Keratinocyte (primary cell): ENCODE data around the gene HMGXB3. TPM values are rescaled to one million over a fixed set of nuclear protein-coding genes. Genes with fewer than 3 reads are reported as not detected.
A peak's percentile ranks its signal among the peaks of the same experiment; 100 is the strongest.

ENCODE experiments used
- DNase-seq: peaks from one replicate; pipeline ENCODE4 v3.0.0-alpha.2; 2011; ENCODE audit warnings: low read depth, missing footprints, low spot score
- FAIRE-seq: peaks from 2 replicates; lab custom pipeline; 2011; peaks lifted over from hg19 to GRCh38; lab: Jason Lieb, UNC
- H2AFZ ChIP-seq: 2 replicates; pipeline ENCODE4 v1.6.0; 2012; ENCODE audit warnings: low read length, control low read depth, inconsistent platforms; ENCODE audit not compliant: control insufficient read depth
- H3K27ac ChIP-seq: 2 replicates; pipeline ENCODE4 v1.5.1; 2011; ENCODE audit warnings: low read length; ENCODE audit not compliant: control insufficient read depth, insufficient read depth
- H3K27me3 ChIP-seq: 3 replicates; pipeline ENCODE4 v1.6.0; 2011; ENCODE audit warnings: low read length; ENCODE audit not compliant: control insufficient read depth, insufficient read depth; ENCODE audit errors: extremely low read depth
- H3K36me3 ChIP-seq, 2 experiments: 2 replicates in 1 of 2; 3 replicates in 1 of 2; pipeline ENCODE4 v1.5.1; 2011; ENCODE audit warnings: low read length in 2 of 2, mild to moderate bottlenecking in 1 of 2; ENCODE audit not compliant: control insufficient read depth in 2 of 2, insufficient read depth in 2 of 2; ENCODE audit errors: extremely low read depth in 1 of 2
- H3K4me1 ChIP-seq: 3 replicates; pipeline ENCODE4 v1.5.1; 2011; ENCODE audit warnings: low read length; ENCODE audit not compliant: control insufficient read depth, insufficient read depth; ENCODE audit errors: extremely low read depth
- H3K4me2 ChIP-seq: 3 replicates; pipeline ENCODE4 v1.6.0; 2011; ENCODE audit warnings: low read depth, low read length; ENCODE audit not compliant: control insufficient read depth, insufficient read depth; ENCODE audit errors: extremely low read depth
- H3K4me3 ChIP-seq, 3 experiments: fragments of 200-600 bp in 1 of 3; sonication (generic) in 1 of 3; 2 replicates in 2 of 3; 3 replicates in 1 of 3; pipeline ENCODE4 v1.5.1; 2011 to 2016; ENCODE audit warnings: low read length in 3 of 3, mild to moderate bottlenecking in 3 of 3, control low read depth in 2 of 3, inconsistent platforms in 1 of 3, low read depth in 1 of 3, mixed read lengths in 1 of 3, mixed run types in 1 of 3, moderate library complexity in 1 of 3; ENCODE audit not compliant: control insufficient read depth in 2 of 3, insufficient read depth in 2 of 3; ENCODE audit errors: extremely low read depth in 1 of 3
- H3K79me2 ChIP-seq: 2 replicates; pipeline ENCODE4 v1.6.0; 2012; ENCODE audit warnings: low read length; ENCODE audit not compliant: control insufficient read depth, insufficient read depth
- H3K9ac ChIP-seq: 3 replicates; pipeline ENCODE4 v1.6.0; 2011; ENCODE audit warnings: low read length; ENCODE audit not compliant: control insufficient read depth, insufficient read depth; ENCODE audit errors: extremely low read depth
- H3K9me1 ChIP-seq: 3 replicates; pipeline ENCODE4 v1.6.0; 2011; ENCODE audit warnings: low read length; ENCODE audit not compliant: control insufficient read depth, insufficient read depth; ENCODE audit errors: extremely low read depth
- H3K9me3 ChIP-seq: 2 replicates; pipeline ENCODE4 v1.5.1; 2012; ENCODE audit warnings: low read depth, low read length; ENCODE audit not compliant: control insufficient read depth
- H4K20me1 ChIP-seq: 3 replicates; pipeline ENCODE4 v1.6.0; 2011; ENCODE audit warnings: low read length; ENCODE audit not compliant: control insufficient read depth, insufficient read depth; ENCODE audit errors: extremely low read depth
- EZH2 ChIP-seq: IDR thresholded peaks from one replicate; pipeline ENCODE4 v1.6.1; 2012; ENCODE audit warnings: inconsistent platforms, mild to moderate bottlenecking, low read length, moderate library complexity
- dilution Hi-C: fragments of 300-500 bp; cut with MboI; formaldehyde crosslinking; loops from one replicate; pipeline ENCODE4 v1.7.0; 2020; ENCODE audit warnings: low sequenced_read_pairs; ENCODE audit not compliant: extremely low pct_ligation_motif_present
- polyA plus RNA-seq, 5 experiments: library from polyadenylated mRNA; depleted of rRNA in 3 of 5; stranded (reverse) in 3 of 5; stranded (forward) in 1 of 5; unstranded in 1 of 5; fragments of >200 nt; gene quantifications; 1 replicate in 1 of 5; 2 replicates in 3 of 5; 3 replicates in 1 of 5; pipeline versions ENCODE4 v1.2.1 to v1.2.3, GENCODE V29; 2011 to 2012; ENCODE audit warnings: missing spikeins in 2 of 5, low read depth in 1 of 5, low replicate concordance in 1 of 5
- TF ChIP-seq, protein P1 (sequence below), 3 experiments: IDR thresholded peaks in 1 of 3; conservative IDR thresholded peaks in 1 of 3; optimal IDR thresholded peaks in 1 of 3; 2 replicates in 2 of 3; 3 replicates in 1 of 3; pipeline versions ENCODE3 to v1.5.1; 2011; ENCODE audit warnings: low read length in 3 of 3, mild to moderate bottlenecking in 3 of 3, moderate library complexity in 2 of 3, control low read depth in 1 of 3, inconsistent platforms in 1 of 3; ENCODE audit not compliant: insufficient read depth in 2 of 3; ENCODE audit errors: extremely low read depth in 1 of 3

HMGXB3 gene
- polyA plus RNA-seq, 1 donor (not counting 4 experiments of a cell fraction or from before 2014, with no cell fraction given) = 39.4 TPM

DNA sequence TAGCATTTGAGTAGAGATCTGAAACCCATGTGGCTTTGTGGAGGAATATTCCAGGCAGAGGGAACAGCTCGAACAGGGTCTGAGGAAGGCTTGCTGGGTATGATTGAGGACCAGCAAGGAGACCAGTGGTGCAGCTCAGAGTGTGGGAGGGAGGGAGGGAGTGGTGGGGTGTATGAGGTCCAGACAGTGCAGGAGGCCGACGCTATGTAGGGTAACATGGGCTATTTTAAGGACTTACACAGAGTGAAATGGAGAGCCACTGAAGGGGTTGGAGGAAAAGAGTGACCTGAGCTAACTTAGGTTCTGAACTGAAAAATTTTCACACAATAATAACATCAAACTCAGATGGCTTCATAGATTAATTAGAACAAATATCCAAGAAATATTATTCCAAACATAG, 41.9 kb downstream of the HMGXB3 start:
- FAIRE-seq = no peak

GRCh38 chr5:150043657-150044328, 43.3 kb downstream of the HMGXB3 start:
- H3K27ac ChIP-seq = peak overlapping the region; percentile 32
- dilution Hi-C loops = no loop called here
- TF ChIP-seq EZH2 = no peak
- TF ChIP-seq, protein P1, sequence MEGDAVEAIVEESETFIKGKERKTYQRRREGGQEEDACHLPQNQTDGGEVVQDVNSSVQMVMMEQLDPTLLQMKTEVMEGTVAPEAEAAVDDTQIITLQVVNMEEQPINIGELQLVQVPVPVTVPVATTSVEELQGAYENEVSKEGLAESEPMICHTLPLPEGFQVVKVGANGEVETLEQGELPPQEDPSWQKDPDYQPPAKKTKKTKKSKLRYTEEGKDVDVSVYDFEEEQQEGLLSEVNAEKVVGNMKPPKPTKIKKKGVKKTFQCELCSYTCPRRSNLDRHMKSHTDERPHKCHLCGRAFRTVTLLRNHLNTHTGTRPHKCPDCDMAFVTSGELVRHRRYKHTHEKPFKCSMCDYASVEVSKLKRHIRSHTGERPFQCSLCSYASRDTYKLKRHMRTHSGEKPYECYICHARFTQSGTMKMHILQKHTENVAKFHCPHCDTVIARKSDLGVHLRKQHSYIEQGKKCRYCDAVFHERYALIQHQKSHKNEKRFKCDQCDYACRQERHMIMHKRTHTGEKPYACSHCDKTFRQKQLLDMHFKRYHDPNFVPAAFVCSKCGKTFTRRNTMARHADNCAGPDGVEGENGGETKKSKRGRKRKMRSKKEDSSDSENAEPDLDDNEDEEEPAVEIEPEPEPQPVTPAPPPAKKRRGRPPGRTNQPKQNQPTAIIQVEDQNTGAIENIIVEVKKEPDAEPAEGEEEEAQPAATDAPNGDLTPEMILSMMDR (optimal IDR thresholded peaks at IDR 0.05 in 1 of 3, IDR thresholded peaks at IDR 0.05 in 1 of 3, conservative IDR thresholded peaks at IDR 0.05 in 1 of 3; ENCODE audit: extremely low read depth in 1 of 3, insufficient read depth in 2 of 3, low read length in 3 of 3) = no peak
- H3K9me1 ChIP-seq = no peaks in the 10 kb centered on the region
- peaks cover 9% of the 10 kb centered on the region for H3K79me2 ChIP-seq
- FAIRE-seq (no peak), DNase-seq (no peak)
- H3K4me2 ChIP-seq = peak overlapping the region; percentile 11
- H4K20me1 ChIP-seq = no peaks in the 10 kb centered on the region
- H2AFZ ChIP-seq = no peak overlapping the region
- no peak overlapping the region for H3K9ac ChIP-seq
- H3K27me3 ChIP-seq = no peaks in the 10 kb centered on the region
- H3K36me3 ChIP-seq = peaks cover 42 to 47% of the 10 kb centered on the region in 2 experiments
- no peaks in the 10 kb centered on the region for H3K9me3 ChIP-seq
- peaks cover 21% of the 10 kb centered on the region for H3K4me1 ChIP-seq
- no peak overlapping the region for H3K4me3 ChIP-seq

More for the DNA sequence above, 41.9 kb downstream of the HMGXB3 start:
- dilution Hi-C loops = no loop called here
- H3K9me1 ChIP-seq = no peaks in the 10 kb centered on the region
- no peak overlapping the region for H3K4me2 ChIP-seq
- no peaks in the 10 kb centered on the region for H3K9me3 ChIP-seq
- no peaks in the 10 kb centered on the region for H3K27me3 ChIP-seq
- H3K27ac ChIP-seq = no peak overlapping the region
- H4K20me1 ChIP-seq = no peaks in the 10 kb centered on the region
- no peak overlapping the region for H2AFZ ChIP-seq
- no peak overlapping the region for H3K4me3 ChIP-seq
- TF ChIP-seq, protein P1 (optimal IDR thresholded peaks at IDR 0.05 in 1 of 3, IDR thresholded peaks at IDR 0.05 in 1 of 3, conservative IDR thresholded peaks at IDR 0.05 in 1 of 3; ENCODE audit: extremely low read depth in 1 of 3, insufficient read depth in 2 of 3, low read length in 3 of 3) = no peak
- TF ChIP-seq EZH2 = no peak
- H3K4me1 ChIP-seq = peaks cover 21% of the 10 kb centered on the region
- no peak for DNase-seq
- peaks cover 35 to 44% of the 10 kb centered on the region in 2 experiments for H3K36me3 ChIP-seq
- H3K79me2 ChIP-seq = peaks cover 17% of the 10 kb centered on the region
- H3K9ac ChIP-seq = no peak overlapping the region
